ENCODE results near the gene TBC1D30.

GRCh38 chr12:64780531-64781279 is 43.7 kb upstream of the TBC1D30 start:
- TF ChIP-seq CTCF (IDR thresholded peaks at IDR 0.05; ENCODE audit: low read length) (0 out of 2 replicates have a peak, but pooled peaks have one; percentile 20), EZH2 (optimal IDR thresholded peaks at IDR 0.05; ENCODE audit: low read depth, low read length) (no peak), EZH2phosphoT487 (IDR thresholded peaks at IDR 0.05; ENCODE audit: low read length) (no peak)
